IMR-90 (cell line): ENCODE measurements around the gene CALR. TPM values are rescaled to one million over a fixed set of nuclear protein-coding genes. Genes with fewer than 3 reads are reported as not detected.
A peak's percentile ranks its signal among the peaks of the same experiment; 100 is the strongest.

Experiments
- ATAC-seq: fragments of 200-7000 bp; cut with Tn5 transposase; 2 replicates; pipeline ENCODE4 v1.9.1; 2020; ENCODE audit warnings: low read depth, mild to moderate bottlenecking, moderate library complexity
- BruUV-seq: library from RNA; stranded (reverse); fragments of 400-500 nt; replicated peaks from 2 replicates; lab custom pipeline; 2021; lab: Mats Ljungman, UMichigan
- CTCF ChIA-PET: fragments of 300-600 bp; formaldehyde crosslinking; extraction: SDS; loops from one replicate; lab custom pipeline; 2021; ENCODE audit warnings: antibody characterized with exemption; lab: Yijun Ruan, JAX
- POLR2A ChIA-PET: fragments of 300-600 bp; sonication (Branson Sonifier 250); formaldehyde crosslinking; loops from one replicate; lab custom pipeline; 2022; ENCODE audit warnings: antibody characterized with exemption; ENCODE audit not compliant: unreplicated experiment; lab: Charles Lee
- DNase-seq: peaks from one replicate; pipeline ENCODE4 v3.0.0; 2013
- H2AFZ ChIP-seq: replicated peaks from 2 replicates; pipeline ENCODE3; 2013; ENCODE audit warnings: low read length, mild to moderate bottlenecking; ENCODE audit not compliant: poor library complexity
- H2AK5ac ChIP-seq: 2 replicates; pipeline ENCODE4 v1.6.1; 2013; ENCODE audit warnings: low read depth, low read length, inconsistent platforms
- H2AK9ac ChIP-seq: replicated peaks from 2 replicates; pipeline ENCODE3; 2013; ENCODE audit warnings: mild to moderate bottlenecking, low read depth, low read length, moderate library complexity; ENCODE audit not compliant: poor library complexity
- H2BK120ac ChIP-seq: 2 replicates; pipeline ENCODE4 v1.6.1; 2013; ENCODE audit warnings: low read depth, low read length, inconsistent platforms
- H2BK15ac ChIP-seq: 3 replicates; pipeline ENCODE4 v1.6.1; 2013; ENCODE audit warnings: low read depth, low read length, inconsistent platforms
- H2BK20ac ChIP-seq: 2 replicates; pipeline ENCODE4 v1.6.1; 2013; ENCODE audit warnings: low read depth, mild to moderate bottlenecking, inconsistent platforms, low read length, moderate library complexity
- H2BK5ac ChIP-seq: 2 replicates; pipeline ENCODE4 v1.6.1; 2013; ENCODE audit warnings: mild to moderate bottlenecking, low read depth, low read length, inconsistent platforms; ENCODE audit not compliant: poor library complexity, severe bottlenecking
- H3K14ac ChIP-seq: replicated peaks from 2 replicates; pipeline ENCODE4 v1.6.1; 2013; ENCODE audit warnings: low read depth, low read length, inconsistent platforms
- H3K18ac ChIP-seq: 2 replicates; pipeline ENCODE4 v1.6.1; 2013; ENCODE audit warnings: low read depth, low read length, control low read depth
- H3K23ac ChIP-seq: 2 replicates; pipeline ENCODE4 v1.6.1; 2013; ENCODE audit warnings: low read depth, low read length, inconsistent platforms
- H3K27ac ChIP-seq: 2 replicates; pipeline ENCODE4 v1.5.1; 2013; ENCODE audit warnings: mild to moderate bottlenecking, control low read depth, low read length; ENCODE audit not compliant: insufficient read depth
- H3K27me3 ChIP-seq: 2 replicates; pipeline ENCODE4 v1.6.1; 2013; ENCODE audit warnings: low read length; ENCODE audit not compliant: control insufficient read depth, insufficient read depth
- H3K36me3 ChIP-seq: 2 replicates; pipeline ENCODE4 v1.6.1; 2013; ENCODE audit warnings: low read length, mixed read lengths; ENCODE audit not compliant: control insufficient read depth, insufficient read depth
- H3K4ac ChIP-seq: 2 replicates; pipeline ENCODE4 v1.6.1; 2013; ENCODE audit warnings: low read depth, low read length, inconsistent platforms
- H3K4me1 ChIP-seq: 2 replicates; pipeline ENCODE4 v1.6.1; 2013; ENCODE audit warnings: low read length, mixed read lengths; ENCODE audit not compliant: control insufficient read depth, insufficient read depth
- H3K4me2 ChIP-seq: 2 replicates; pipeline ENCODE4 v1.6.1; 2013; ENCODE audit warnings: low read depth, mild to moderate bottlenecking, control low read depth, low read length, moderate library complexity
- H3K4me3 ChIP-seq: 2 replicates; pipeline ENCODE4 v1.5.1; 2013; ENCODE audit warnings: low read depth, mild to moderate bottlenecking, control low read depth, low read length, moderate library complexity; ENCODE audit not compliant: insufficient read depth
- H3K56ac ChIP-seq: 2 replicates; pipeline ENCODE4 v1.6.1; 2013; ENCODE audit warnings: low read length, inconsistent platforms; ENCODE audit not compliant: insufficient read depth; ENCODE audit errors: extremely low read depth
- H3K79me1 ChIP-seq, 2 experiments: 2 replicates each; pipeline ENCODE4 v1.6.1; 2013; ENCODE audit warnings: low read length in 2 of 2, inconsistent platforms in 1 of 2, low read depth in 1 of 2
- H3K9ac ChIP-seq: 2 replicates; pipeline ENCODE4 v1.6.1; 2013; ENCODE audit warnings: low read depth, low read length, control low read depth
- H3K9me1 ChIP-seq: 2 replicates; pipeline ENCODE4 v1.6.1; 2013; ENCODE audit warnings: low read length, inconsistent platforms; ENCODE audit not compliant: insufficient read depth
- H3K9me3 ChIP-seq: 2 replicates; pipeline ENCODE4 v1.6.1; 2013; ENCODE audit warnings: low read length; ENCODE audit not compliant: control insufficient read depth, insufficient read depth
- H4K20me1 ChIP-seq: 2 replicates; pipeline ENCODE4 v1.6.1; 2013; ENCODE audit warnings: low read length, inconsistent platforms; ENCODE audit not compliant: insufficient read depth
- H4K5ac ChIP-seq: 2 replicates; pipeline ENCODE4 v1.6.1; 2013; ENCODE audit warnings: mild to moderate bottlenecking, low read depth, low read length, control low read depth
- H4K8ac ChIP-seq, 2 experiments: 2 replicates each; pipeline ENCODE4 v1.6.1; 2013; ENCODE audit warnings: low read depth in 2 of 2, low read length in 2 of 2, control low read depth in 1 of 2, inconsistent platforms in 1 of 2
- H4K91ac ChIP-seq: 2 replicates; pipeline ENCODE4 v1.6.1; 2013; ENCODE audit warnings: low read depth, low read length, inconsistent platforms; ENCODE audit not compliant: insufficient read depth
- BHLHE40 ChIP-seq: fragments of 150-350 bp; IDR thresholded peaks from 2 replicates; pipeline ENCODE4 v1.6.1; 2016; ENCODE audit warnings: mild to moderate bottlenecking, low read depth, low read length
- CEBPB ChIP-seq: IDR thresholded peaks from 2 replicates; pipeline ENCODE4 v1.6.1; 2012; ENCODE audit warnings: low read depth, low read length, improper control_type of control experiment
- CHD1 ChIP-seq: IDR thresholded peaks from 2 replicates; pipeline ENCODE4 v1.6.1; 2012; ENCODE audit warnings: low read depth, low read length, improper control_type of control experiment
- ELK1 ChIP-seq: fragments of 150-350 bp; IDR thresholded peaks from 2 replicates; pipeline ENCODE4 v1.6.1; 2016; ENCODE audit warnings: low read depth, mild to moderate bottlenecking, low read length, moderate library complexity, borderline replicate concordance
- FOS ChIP-seq: fragments of 150-350 bp; IDR thresholded peaks from 2 replicates; pipeline ENCODE4 v1.6.1; 2016; ENCODE audit warnings: low read depth, low read length
- MAFK ChIP-seq: IDR thresholded peaks from 2 replicates; pipeline ENCODE4 v1.6.1; 2012; ENCODE audit warnings: low read depth, low read length, improper control_type of control experiment
- MAZ ChIP-seq: IDR thresholded peaks from 2 replicates; pipeline ENCODE4 v1.6.1; 2012; ENCODE audit warnings: low read depth, mild to moderate bottlenecking, low read length, improper control_type of control experiment, moderate library complexity, borderline replicate concordance
- NFE2L2 ChIP-seq: fragments of 150-350 bp; IDR thresholded peaks from 2 replicates; pipeline ENCODE4 v1.6.1; 2016; ENCODE audit warnings: low read depth, mild to moderate bottlenecking, low read length
- POLR2A ChIP-seq: IDR thresholded peaks from 2 replicates; pipeline ENCODE4 v1.6.1; 2012; ENCODE audit warnings: mild to moderate bottlenecking, low read depth, low read length
- RCOR1 ChIP-seq: IDR thresholded peaks from 2 replicates; pipeline ENCODE4 v1.6.1; 2012; ENCODE audit warnings: mild to moderate bottlenecking, low read length, improper control_type of control experiment; ENCODE audit not compliant: insufficient replicate concordance
- RFX5 ChIP-seq: IDR thresholded peaks from 2 replicates; pipeline ENCODE4 v1.8.0; 2012; ENCODE audit warnings: low read depth, mild to moderate bottlenecking, low read length, moderate library complexity
- SMC3 ChIP-seq: fragments of 150-350 bp; IDR thresholded peaks from 2 replicates; pipeline ENCODE4 v1.6.1; 2016; ENCODE audit warnings: low read depth, mild to moderate bottlenecking, antibody characterized with exemption, low read length, moderate library complexity
- USF2 ChIP-seq: fragments of 150-350 bp; IDR thresholded peaks from 2 replicates; pipeline ENCODE4 v1.6.1; 2017; ENCODE audit warnings: mild to moderate bottlenecking, antibody characterized with exemption, low read length, low read depth
- WGBS, 2 experiments: methylation state at CpG; one replicate each; pipeline versions ENCODE4 v1.1.5 to v1.1.7; 2013; ENCODE audit warnings: missing lambda C conversion rate in 2 of 2; ENCODE audit not compliant: insufficient read length in 1 of 2; ENCODE audit errors: extremely low coverage in 2 of 2; 5-methylcytosine and 5-hydroxymethylcytosine counted together
- dilution Hi-C: fragments of 300-500 bp; cut with HindIII; formaldehyde crosslinking; loops from one replicate; pipeline ENCODE4 v1.14.3; 2018; ENCODE audit warnings: low sequenced_read_pairs; ENCODE audit not compliant: unreplicated experiment
- in situ Hi-C: fragments of 300-500 bp; cut with MboI; formaldehyde crosslinking; loops from 3 replicates; pipeline ENCODE4 v1.14.3; 2019; ENCODE audit warnings: low sequenced_read_pairs, inconsistent platforms, mixed read lengths
- intact Hi-C: fragments of 100-400 bp; cut with micrococcal nuclease; formaldehyde crosslinking; loops from 2 replicates; pipeline ENCODE4 v1.10.0; 2022
- polyA plus RNA-seq, 3 experiments: library from polyadenylated mRNA; depleted of rRNA; stranded (reverse); fragments of >200 nt; gene quantifications; 2 replicates each; pipeline ENCODE4 v1.2.3, GENCODE V29; 2012; ENCODE audit warnings: low replicate concordance in 1 of 3
- total RNA-seq: library from RNA; depleted of rRNA; stranded (reverse); fragments of >200 nt; gene quantifications from 2 replicates; pipeline ENCODE4 v1.2.3, GENCODE V29; 2012

Gene CALR
- total and polyA plus RNA-seq, 2 of the 4 experiments (the other 2 are of a cell fraction), result 1,932 to 3,358 TPM

DNA sequence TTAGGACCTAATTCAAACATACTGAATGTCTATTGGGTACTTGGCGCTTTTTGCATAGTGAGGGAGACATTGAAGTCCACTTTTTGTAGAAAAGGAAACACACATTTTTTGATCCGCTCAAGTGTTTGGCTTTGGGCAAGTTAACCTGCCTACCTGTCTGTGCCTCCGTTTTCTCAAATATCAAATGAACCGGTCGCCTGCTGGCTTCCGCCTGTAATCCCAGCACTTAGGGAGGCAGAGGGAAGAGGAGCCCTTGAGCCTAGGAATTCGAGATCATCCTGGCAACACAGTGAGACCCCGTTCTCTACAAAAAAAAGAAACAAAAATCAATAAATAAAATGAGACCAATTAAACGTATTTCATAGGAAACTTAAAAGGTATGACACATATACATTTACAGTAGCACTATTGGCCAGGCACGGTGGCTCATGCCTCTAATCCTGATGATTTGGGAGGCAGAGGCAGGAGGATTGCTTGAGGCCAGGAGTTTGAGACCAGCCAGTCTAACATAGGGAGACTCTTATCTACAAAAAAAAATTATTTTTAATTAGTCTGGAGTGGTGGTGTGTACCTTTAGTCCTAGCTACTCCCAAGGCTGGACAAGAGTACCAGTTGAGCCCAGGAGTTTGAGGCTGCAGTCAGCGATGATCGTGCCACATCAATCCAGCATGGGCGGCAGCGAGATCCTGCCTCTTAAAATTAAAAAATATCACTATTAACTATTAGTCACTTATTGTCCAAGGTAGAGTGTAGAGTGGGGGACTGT, 8.5 kb downstream of the CALR start:
- Histone ChIP-seq H3K27me3 (no peaks in the 10 kb centered on the region), H4K8ac (peak overlapping the region; percentile 83 to 91; a peak in 2 of 4 replicates), H2AK9ac (peak overlapping the region; percentile 97), H2BK20ac (no peak overlapping the region), H3K9me1 (peaks cover 13% of the 10 kb centered on the region; the same call in 1 of the 2 replicates), H2AFZ (no peak overlapping the region), H3K9me3 (no peaks in the 10 kb centered on the region), H3K4me3 (peak overlapping the region; percentile 60), H3K18ac (no peak overlapping the region), H2AK5ac (peak overlapping the region; percentile 87), H4K5ac (no peak overlapping the region; the same call in 1 of the 2 replicates), H2BK120ac (no peak overlapping the region), H3K23ac (peak overlapping the region; percentile 94), H3K4me1 (peaks cover 4% of the 10 kb centered on the region), H3K56ac (peak overlapping the region; percentile 97; the same call in 1 of the 2 replicates), H2BK15ac (no peak overlapping the region), H3K14ac (peak overlapping the region; percentile 99), H3K36me3 (peaks cover 60% of the 10 kb centered on the region), H4K20me1 (peaks cover 43% of the 10 kb centered on the region), H3K4ac (peak overlapping the region; percentile 96), H4K91ac (peak overlapping the region; percentile 54), H2BK5ac (no peak overlapping the region), H3K79me1 (peaks cover 27 to 68% of the 10 kb centered on the region in 2 experiments), H3K4me2 (peak overlapping the region; percentile 98), H3K27ac (peak overlapping the region; percentile 2; the same call in 1 of the 2 replicates), H3K9ac (peak overlapping the region; percentile 89)
- TF ChIP-seq BHLHE40, result no peak
- TF ChIP-seq ELK1, result no peak
- no peak for TF ChIP-seq USF2
- no peak for TF ChIP-seq MAZ
- TF ChIP-seq POLR2A, result no peak; the same call in 1 of the 2 replicates
- no peak for TF ChIP-seq SMC3
- no peak for TF ChIP-seq RCOR1
- no peak for TF ChIP-seq CEBPB
- TF ChIP-seq RFX5, result no peak
- TF ChIP-seq FOS, result no peak
- TF ChIP-seq NFE2L2, result no peak
- TF ChIP-seq MAFK, result no peak
- TF ChIP-seq CHD1, result no peak
- ATAC-seq (no peak), DNase-seq (no peak)
- no TSS peak for BruUV-seq
- no CpG with 5 or more reads among the region's 14 CpGs for WGBS, 2 experiments
- ChIA-PET CTCF (interaction anchor here (0.7 kb wide), 1 partner anchor 19 kb away, joined by 4 read pairs; no protein-coding TSS in a partner anchor), POLR2A (interaction anchor here (0.7 to 0.9 kb wide), 3 partner anchors 9 to 179 kb away, joined by 4 to 9 read pairs (median 6); partner anchors contain the start of gene FARSA)
- in situ Hi-C loops (no loop called here), intact Hi-C loops (no loop called here), dilution Hi-C loops (no loop called here)
